CD4-positive, alpha-beta memory T cell (primary cell): Measurements from ENCODE around the gene GPALPP1. TPM values are rescaled to one million over a fixed set of nuclear protein-coding genes. Genes with fewer than 3 reads are reported as not detected.

Experiments used
- CTCF ChIA-PET: fragments of 350-600 bp; sonication (Branson Sonifier 250); formaldehyde crosslinking; loops from one replicate; lab custom pipeline; 2021; ENCODE audit warnings: inconsistent platforms; ENCODE audit not compliant: partially characterized antibody; lab: Charles Lee
- POLR2A ChIA-PET: fragments of 350-600 bp; sonication (Branson Sonifier 250); formaldehyde crosslinking; loops from one replicate; lab custom pipeline; 2021; ENCODE audit not compliant: partially characterized antibody; lab: Charles Lee
- DNase-seq, 5 donors: peaks; one replicate each; pipeline versions ENCODE4 v3.0.0 to v3.0.0-alpha.2; 2020 to 2022; ENCODE audit warnings: mixed read lengths in 1 of 5
- H3K27ac ChIP-seq: one replicate; pipeline ENCODE4 v1.7.0; 2013; ENCODE audit warnings: low read depth, low read length
- H3K27me3 ChIP-seq: 2 replicates; pipeline ENCODE4 v1.7.0; 2013; ENCODE audit warnings: mild to moderate bottlenecking, low read length, moderate library complexity; ENCODE audit not compliant: insufficient read depth
- H3K36me3 ChIP-seq: 2 replicates; pipeline ENCODE4 v1.7.0; 2013; ENCODE audit warnings: mild to moderate bottlenecking, low read length, moderate library complexity; ENCODE audit not compliant: insufficient read depth
- H3K4me1 ChIP-seq: 2 replicates; pipeline ENCODE4 v1.7.0; 2013; ENCODE audit warnings: mild to moderate bottlenecking, low read length, moderate library complexity; ENCODE audit not compliant: insufficient read depth
- H3K4me3 ChIP-seq, 2 donors: one replicate each; pipeline ENCODE4 v1.7.0; 2013; ENCODE audit warnings: low read length in 2 of 2, mild to moderate bottlenecking in 1 of 2
- H3K9me3 ChIP-seq, 2 donors: one replicate each; pipeline ENCODE4 v1.7.0; 2013; ENCODE audit warnings: low read length in 2 of 2, control low read depth in 1 of 2; ENCODE audit not compliant: control insufficient read depth in 1 of 2
- H3K27ac Mint-ChIP-seq, 7 donors: one replicate each; pipeline ENCODE4 v1.8.0; 2020 to 2021; ENCODE audit warnings: mixed read lengths in 7 of 7, mild to moderate bottlenecking in 6 of 7, inconsistent platforms in 3 of 7, moderate library complexity in 3 of 7
- H3K27me3 Mint-ChIP-seq, 2 donors: one replicate each; pipeline ENCODE4 v1.8.0; 2020 to 2021; ENCODE audit warnings: mixed read lengths in 2 of 2
- H3K36me3 Mint-ChIP-seq, 2 donors: one replicate each; pipeline ENCODE4 v1.8.0; 2020 to 2021; ENCODE audit warnings: mixed read lengths in 2 of 2, inconsistent platforms in 1 of 2, mild to moderate bottlenecking in 1 of 2
- H3K4me1 Mint-ChIP-seq, 4 donors: one replicate each; pipeline ENCODE4 v1.8.0; 2020 to 2021; ENCODE audit warnings: mixed read lengths in 4 of 4, mild to moderate bottlenecking in 1 of 4
- H3K4me3 Mint-ChIP-seq, 8 donors: one replicate each; pipeline ENCODE4 v1.8.0; 2020 to 2021; ENCODE audit warnings: mixed read lengths in 8 of 8, mild to moderate bottlenecking in 7 of 8, moderate library complexity in 6 of 8, inconsistent platforms in 3 of 8
- H3K9me3 Mint-ChIP-seq, 8 donors: one replicate each; pipeline ENCODE4 v1.8.0; 2020 to 2021; ENCODE audit warnings: mixed read lengths in 8 of 8, mild to moderate bottlenecking in 5 of 8, inconsistent platforms in 3 of 8, moderate library complexity in 1 of 8
- intact Hi-C: fragments of 100-400 bp; cut with micrococcal nuclease; formaldehyde crosslinking; loops from one replicate; pipeline ENCODE4 v1.15.1; 2023
- polyA plus RNA-seq, 2 donors: library from polyadenylated mRNA; unstranded; fragments of 300-500 nt; fragmentation: Illumina TruSeq; gene quantifications; one replicate each; pipeline ENCODE4 v1.2.3, GENCODE V29; 2021
- total RNA-seq, 2 experiments: library from RNA; stranded (reverse); gene quantifications; one replicate each; pipeline ENCODE4 v1.2.3, GENCODE V29; 2021

GPALPP1 gene
- total and polyA plus RNA-seq, 4 experiments from 2014 or later, result 11.7 to 35.1 (median 27.6) TPM

DNA sequence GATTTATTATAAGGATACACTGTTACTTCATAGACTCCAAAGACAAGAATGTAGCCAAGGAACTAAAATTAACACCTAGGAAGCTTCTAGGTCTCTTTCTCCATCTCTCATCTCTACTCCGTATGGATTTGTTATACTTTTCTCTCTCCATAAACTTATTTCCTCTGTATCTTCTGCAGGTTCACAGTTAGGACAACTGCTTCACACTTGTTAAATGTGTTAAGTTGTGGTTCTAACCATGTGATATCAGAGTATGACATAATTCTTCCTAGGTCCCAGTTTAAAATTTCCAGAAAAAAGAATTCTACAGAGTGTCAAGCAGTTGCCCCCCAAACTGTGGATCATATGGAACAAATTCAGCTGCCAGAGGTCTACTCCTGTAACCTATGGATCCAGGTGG, 88.7 kb downstream of the GPALPP1 start:
- Histone ChIP-seq H3K27me3 (no peaks in the 10 kb centered on the region), H3K9me3 (no peaks in the 10 kb centered on the region), H3K4me3 (no peak overlapping the region), H3K4me1 (no peaks in the 10 kb centered on the region), H3K27ac (no peak overlapping the region), H3K36me3 (no peaks in the 10 kb centered on the region)
- CTCF ChIA-PET, result interaction anchor here (0.7 kb wide), 1 partner anchor 31 kb away, joined by 3 read pairs; no protein-coding TSS in a partner anchor
- Mint-ChIP-seq H3K4me1 (peaks cover 0 to 1% (median 0%) of the 10 kb centered on the region in 4 donors), H3K9me3 (no peaks in the 10 kb centered on the region), H3K36me3 (no peaks in the 10 kb centered on the region), H3K27ac (peak overlapping the region in 1 of 7 donors; percentile 3), H3K27me3 (peaks cover 0 to 4% of the 10 kb centered on the region in 2 donors), H3K4me3 (no peak overlapping the region)
- intact Hi-C loops, result no loop called here
- POLR2A ChIA-PET, result no interaction called here
- no peak for DNase-seq

Other genes with a start within 250 kb of the GPALPP1 start
- 1 to 10 TPM; 4.4 to 4.8 TPM for gene NUFIP1, start 67 bp upstream of the GPALPP1 start, total RNA-seq
- 1 to 10 TPM; 3.8 to 4.3 TPM for gene NUFIP1, start 67 bp upstream of the GPALPP1 start, polyA plus RNA-seq
- gene GTF2F2, start 131.0 kb downstream of the GPALPP1 start, total RNA-seq, result 10 to 100 TPM; 12.3 to 14.7 TPM
- 10 to 100 TPM in 1 of 2 donors, 1 to 10 TPM in 1; 7.9 to 10.3 TPM for gene GTF2F2, start 131.0 kb downstream of the GPALPP1 start, polyA plus RNA-seq
- not detected for gene KCTD4, start 211.5 kb downstream of the GPALPP1 start, total RNA-seq
- gene KCTD4, start 211.5 kb downstream of the GPALPP1 start, polyA plus RNA-seq, result under 1 TPM in 1 of 2 donors, not detected in 1; 0.22 TPM